Fibroblast of skin of scalp (primary cell): Measurements from ENCODE around the gene MAP3K13.

Experiments used
- DNase-seq: peaks from one replicate; pipeline ENCODE4 v3.0.0-alpha.2; 2013

The MAP3K13 gene

DNA sequence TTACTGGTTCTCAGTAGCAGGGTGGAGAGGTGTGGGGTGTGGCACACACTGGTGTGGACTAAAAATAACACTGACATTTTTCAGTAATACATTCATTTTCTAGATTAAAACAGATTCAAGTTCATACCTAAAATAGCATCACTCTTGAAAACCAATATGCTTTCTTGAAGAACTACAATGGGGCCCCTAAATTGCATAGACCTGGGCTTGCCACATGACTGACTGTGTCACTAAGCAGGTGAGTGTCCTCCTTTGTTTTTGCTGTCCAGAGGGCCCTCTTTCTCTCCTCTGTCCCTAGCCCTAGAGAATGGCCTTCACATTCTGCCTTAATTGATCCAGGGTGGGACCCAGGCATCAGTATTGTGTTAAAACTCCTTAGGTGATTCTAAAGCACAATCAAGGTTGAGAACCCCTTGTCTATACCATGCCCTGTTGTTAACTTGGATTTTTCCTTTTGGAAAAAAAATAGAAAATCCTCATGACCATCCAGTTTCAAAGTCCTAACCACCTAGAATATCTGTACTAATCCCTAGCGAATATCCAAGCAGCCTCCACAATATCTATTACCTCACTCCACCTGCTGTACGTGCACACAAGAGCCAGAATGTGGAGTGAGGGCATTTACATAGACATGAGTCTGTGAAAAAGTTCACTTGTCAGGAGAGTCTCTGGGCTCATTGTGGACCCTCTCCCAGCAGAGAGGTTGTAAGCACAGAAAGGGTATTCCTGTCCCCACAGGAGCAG lies 154.6 kb downstream of the MAP3K13 start:
- no peak for DNase-seq

DNA sequence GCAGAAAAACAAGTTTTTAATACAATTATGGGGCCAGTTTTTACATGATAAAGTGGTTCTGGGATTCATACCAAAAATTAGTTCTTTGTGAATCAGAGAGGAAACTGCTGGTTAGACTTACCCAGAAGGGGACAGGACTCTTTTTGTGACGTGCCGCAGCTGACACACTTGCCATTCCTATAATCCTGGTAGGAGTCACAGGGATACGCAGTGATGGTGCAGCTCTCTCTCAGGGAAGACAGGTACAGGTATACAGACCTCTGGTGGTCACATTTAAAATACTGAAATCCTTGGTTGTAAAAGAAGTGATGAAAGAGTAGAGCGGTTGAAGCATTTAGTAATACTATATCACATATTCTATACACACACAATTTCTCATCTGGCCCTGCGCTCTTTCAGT lies 156.1 kb downstream of the MAP3K13 start:
- no peak for DNase-seq

DNA sequence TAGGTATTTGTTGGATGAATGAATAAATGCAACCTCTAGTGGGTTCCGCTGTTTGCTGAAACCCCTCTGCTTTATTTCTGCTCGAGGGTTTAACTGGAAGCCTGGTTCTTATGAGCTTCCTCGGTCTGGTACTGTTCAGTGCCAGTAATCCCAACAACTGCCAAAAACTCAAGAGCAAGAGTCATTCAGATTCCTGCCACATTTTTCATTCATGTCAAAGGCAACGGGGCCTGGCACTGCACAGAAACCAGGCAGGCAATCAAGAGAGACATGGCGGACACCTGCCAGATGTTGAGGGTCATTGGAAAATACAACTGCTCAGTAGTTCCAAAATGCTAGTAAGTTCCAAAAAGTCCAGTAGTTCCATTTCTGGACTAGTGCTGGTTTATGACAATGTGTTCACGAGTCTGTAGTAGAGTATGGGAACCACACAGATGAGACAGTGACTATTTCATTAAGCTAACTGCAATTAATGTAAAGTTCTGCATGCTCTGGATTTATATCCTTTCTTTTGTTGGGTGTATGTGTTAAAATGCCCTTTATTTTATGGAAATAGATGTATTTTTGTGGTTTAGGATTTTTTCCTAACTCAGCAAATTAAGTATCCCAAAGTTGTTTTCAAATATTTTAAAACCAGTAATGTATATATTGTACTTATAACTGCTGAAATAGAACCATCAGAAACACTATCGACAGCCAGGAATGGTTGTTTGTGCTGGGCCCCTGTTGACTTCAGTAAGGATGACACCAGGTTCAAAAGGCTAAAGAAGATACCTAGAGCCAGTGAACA lies 158.6 kb downstream of the MAP3K13 start:
- no peak for DNase-seq

DNA sequence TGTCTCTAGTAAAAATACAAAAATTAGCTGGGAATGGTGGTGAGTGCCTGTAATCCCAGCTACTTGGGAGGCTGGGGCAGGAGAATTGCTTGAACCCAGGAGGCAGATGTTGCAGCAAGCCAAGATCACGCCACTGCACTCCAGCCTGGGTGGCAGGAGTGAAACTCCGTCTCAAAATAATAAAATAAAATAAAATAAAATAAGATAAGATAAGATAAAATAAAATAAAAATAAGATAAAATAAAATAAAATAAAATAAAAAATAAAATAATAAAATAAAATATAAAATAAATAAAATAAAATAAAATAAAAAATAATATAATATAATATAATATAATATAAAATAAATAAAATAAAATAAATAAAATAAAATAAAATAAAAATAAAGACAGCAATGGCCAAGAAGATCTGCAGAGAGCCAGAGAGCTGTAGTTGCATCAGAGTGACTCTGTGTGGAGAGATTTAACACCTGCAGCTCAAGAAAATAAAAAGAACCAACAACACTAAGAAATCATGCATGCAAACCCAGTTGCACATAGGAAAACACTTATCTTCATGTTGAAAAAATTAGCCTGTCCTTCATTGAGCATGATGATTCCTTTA lies 163.5 kb downstream of the MAP3K13 start:
- no peak for DNase-seq

DNA sequence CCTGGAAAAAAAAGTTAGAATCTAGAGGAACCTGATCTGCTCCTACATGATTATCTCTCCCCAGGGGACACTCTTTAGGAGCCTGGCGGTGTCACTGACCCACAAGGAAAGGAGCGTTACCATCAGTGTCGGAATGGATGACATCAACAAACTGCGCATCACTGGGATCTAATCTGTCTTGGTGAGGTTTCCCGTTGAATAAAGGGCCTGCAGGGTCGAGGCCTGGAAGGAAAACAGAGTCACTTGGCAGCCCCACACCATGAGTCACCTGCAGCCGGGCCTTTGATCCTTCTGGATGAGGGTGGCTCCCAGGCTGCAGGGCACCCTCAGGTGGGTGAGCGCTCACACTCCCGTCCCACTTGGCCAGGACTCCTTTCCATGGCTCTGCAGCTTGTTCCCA lies 164.4 kb downstream of the MAP3K13 start:
- DNase-seq, result no peak

DNA sequence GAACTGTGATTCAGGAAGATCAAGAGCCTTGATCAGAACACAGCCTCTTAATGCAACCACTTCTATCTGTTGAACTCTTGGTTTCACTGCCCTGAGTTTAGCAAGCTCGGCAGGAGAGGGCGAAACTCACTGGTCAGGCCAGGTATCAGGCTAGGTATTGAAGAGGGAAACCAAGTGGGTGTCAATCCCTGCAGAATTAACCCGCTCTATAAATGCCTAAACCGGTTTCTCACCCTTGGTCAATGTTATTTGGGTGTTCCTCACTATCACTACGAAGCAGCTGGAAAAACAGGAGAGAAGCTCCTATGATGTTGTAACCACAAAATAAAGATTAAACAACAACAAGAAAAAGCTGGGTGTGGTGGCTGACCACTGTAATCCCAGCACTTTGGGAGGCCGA lies 165.6 kb downstream of the MAP3K13 start:
- DNase-seq, result no peak

DNA sequence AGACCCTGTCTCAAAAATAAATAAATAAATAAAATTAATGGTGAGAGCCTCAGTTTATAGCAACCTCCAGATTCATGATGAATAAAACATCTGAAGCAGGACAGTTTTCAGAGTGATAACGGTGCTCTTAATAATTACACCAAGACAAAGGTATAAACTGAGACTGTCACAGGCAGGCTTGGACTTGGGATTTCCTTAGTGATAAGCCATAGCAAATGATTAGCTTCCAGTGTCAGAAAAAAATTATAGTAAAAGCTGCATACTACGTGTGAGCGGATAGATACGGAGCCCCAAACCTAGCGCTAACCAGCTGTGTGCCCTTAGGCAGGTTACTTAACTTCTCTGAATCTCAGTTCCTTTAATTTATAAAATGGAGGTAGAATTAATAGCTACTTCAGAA lies 167.9 kb downstream of the MAP3K13 start:
- DNase-seq, result no peak

DNA sequence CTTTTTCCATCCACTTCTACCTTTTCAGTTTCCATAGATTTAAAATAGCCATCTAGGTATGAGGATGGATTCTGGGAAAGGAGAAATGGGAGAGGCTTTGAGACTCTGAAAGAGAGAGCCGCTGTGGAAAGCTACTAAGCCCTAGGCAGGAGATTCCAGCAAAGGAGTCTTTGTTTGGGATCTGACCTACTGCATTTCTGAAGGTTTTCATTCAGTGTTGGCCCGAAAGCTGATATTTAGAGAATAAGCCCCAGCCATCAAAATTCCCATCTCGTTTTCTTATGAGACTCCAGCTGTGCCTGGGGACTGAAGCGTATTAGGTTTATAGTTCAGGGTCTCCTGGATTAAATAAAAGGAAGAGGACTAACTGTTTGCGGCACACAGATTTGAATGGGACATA lies 170.0 kb downstream of the MAP3K13 start:
- DNase-seq, result no peak

DNA sequence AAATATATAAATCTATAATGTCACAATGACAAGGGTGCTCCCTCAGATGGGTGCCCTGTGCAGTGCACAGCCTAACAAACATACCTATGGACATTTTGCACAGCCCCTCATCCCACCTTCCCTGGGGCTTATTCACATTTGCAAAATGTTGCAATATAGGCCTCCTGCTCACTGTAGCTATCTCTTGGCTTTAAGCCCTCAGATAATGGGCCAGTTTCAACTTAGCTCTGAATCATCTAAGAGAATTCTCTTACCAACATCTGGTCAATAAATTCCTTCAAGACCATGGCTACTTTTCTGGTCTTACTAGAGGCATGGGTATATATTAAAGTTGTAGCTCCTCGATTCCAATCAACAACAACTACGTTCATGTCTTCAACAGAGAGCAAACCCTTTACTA lies 171.6 kb downstream of the MAP3K13 start:
- no peak for DNase-seq

DNA sequence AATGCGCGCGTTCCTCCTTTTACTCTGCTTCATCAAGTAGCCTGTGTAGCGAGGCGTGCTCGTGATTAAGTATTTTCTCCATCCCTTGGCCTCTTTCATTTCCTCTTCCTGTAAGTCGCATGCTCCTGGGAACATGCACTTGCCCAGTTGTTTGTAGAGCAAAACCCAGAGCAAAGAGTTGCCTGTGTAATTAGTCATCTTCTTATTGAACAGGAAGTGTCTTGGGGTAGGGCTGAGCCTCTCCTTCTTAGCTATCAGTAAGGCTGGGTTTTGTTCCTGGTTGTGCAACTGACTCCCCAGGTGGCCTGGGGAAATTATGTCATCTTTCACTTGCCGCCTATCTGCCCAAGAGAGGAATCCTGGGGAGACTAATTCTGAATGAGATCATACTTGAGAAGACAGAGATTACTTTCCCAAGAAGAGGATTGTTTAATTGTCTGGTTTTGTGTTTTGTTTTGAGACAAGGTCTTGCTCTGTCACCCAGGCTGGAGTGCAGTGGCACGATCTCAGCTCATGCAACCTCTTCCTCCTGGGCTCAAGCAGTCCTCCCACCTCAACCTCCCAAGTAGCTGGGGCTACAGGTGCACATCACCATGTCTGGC lies 174.5 kb downstream of the MAP3K13 start:
- DNase-seq, result peak; percentile 63
